PC-9 (cell line): ENCODE measurements around the gene ADIPOR2.
"Not testable (repeated sequence)": the region's sequence is repeated elsewhere in the genome, so short reads cannot be mapped to it uniquely, and the experiment has no call there.

Source experiments
- EZH2 ChIP-seq: fragments of 200-600 bp; sonication (generic); IDR thresholded peaks from 2 replicates; pipeline ENCODE4 v1.8.0; 2017; ENCODE audit warnings: antibody characterized with exemption, low read depth
- TF ChIP-seq, protein P1 (sequence below): fragments of 200-600 bp; sonication (generic); conservative IDR thresholded peaks from 2 replicates; pipeline ENCODE4 v1.6.1; 2017; ENCODE audit warnings: mixed run types, antibody characterized with exemption, mild to moderate bottlenecking, moderate library complexity

DNA sequence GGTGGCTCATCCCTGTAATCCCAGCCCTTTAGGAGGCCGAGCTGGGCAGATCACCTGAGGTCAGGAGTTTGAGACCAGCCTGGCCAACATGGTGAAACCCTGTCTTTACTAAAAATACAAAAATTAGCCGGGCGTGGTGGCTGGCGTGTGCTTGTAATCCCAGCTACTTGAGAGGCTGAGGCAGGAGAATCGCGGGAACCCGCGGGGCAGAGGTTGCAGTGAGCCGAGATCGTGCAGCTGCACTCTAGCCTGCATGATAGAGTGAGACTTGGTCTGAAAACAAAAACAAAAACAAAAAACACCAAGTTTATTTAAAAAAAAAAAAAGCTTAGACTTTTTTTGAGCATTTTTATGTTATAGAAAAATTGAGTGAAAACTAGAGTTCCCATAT, 40.8 kb downstream of the ADIPOR2 start:
- TF ChIP-seq, protein P1, sequence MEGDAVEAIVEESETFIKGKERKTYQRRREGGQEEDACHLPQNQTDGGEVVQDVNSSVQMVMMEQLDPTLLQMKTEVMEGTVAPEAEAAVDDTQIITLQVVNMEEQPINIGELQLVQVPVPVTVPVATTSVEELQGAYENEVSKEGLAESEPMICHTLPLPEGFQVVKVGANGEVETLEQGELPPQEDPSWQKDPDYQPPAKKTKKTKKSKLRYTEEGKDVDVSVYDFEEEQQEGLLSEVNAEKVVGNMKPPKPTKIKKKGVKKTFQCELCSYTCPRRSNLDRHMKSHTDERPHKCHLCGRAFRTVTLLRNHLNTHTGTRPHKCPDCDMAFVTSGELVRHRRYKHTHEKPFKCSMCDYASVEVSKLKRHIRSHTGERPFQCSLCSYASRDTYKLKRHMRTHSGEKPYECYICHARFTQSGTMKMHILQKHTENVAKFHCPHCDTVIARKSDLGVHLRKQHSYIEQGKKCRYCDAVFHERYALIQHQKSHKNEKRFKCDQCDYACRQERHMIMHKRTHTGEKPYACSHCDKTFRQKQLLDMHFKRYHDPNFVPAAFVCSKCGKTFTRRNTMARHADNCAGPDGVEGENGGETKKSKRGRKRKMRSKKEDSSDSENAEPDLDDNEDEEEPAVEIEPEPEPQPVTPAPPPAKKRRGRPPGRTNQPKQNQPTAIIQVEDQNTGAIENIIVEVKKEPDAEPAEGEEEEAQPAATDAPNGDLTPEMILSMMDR: not testable (repeated sequence)
- not testable (repeated sequence) for TF ChIP-seq EZH2
